Measurements from ENCODE around the gene FUCA2.
A peak's percentile ranks its signal among the peaks of the same experiment; 100 is the strongest.
"Not testable (repeated sequence)": the region's sequence is repeated elsewhere in the genome, so short reads cannot be mapped to it uniquely, and the experiment has no call there.

Gene FUCA2

GRCh38 chr6:143451531-143451930, 60.0 kb downstream of the FUCA2 start:
- Histone ChIP-seq H3K4me3 (ENCODE audit: insufficient read length, low read depth) (peak overlapping the region; percentile 72), H3K4me1 (ENCODE audit: insufficient read depth, insufficient read length) (no peaks in the 10 kb centered on the region), H3K27me3 (ENCODE audit: insufficient read depth, insufficient read length) (no peaks in the 10 kb centered on the region), H3K9me3 (ENCODE audit: insufficient read depth, low read length) (no peaks in the 10 kb centered on the region), H3K36me3 (ENCODE audit: insufficient read depth, insufficient read length, low read length) (no peaks in the 10 kb centered on the region), H3K9ac (ENCODE audit: insufficient read length, low read depth) (peak overlapping the region; percentile 83)
- no peak for DNase-seq (ENCODE audit: low read depth, low spot score)
- TF ChIP-seq ZNF274 (IDR thresholded peaks at IDR 0.05; ENCODE audit: low read depth, low read length) (no peak), YY1 (IDR thresholded peaks at IDR 0.05; ENCODE audit: insufficient read depth, insufficient read length) (no peak), SUZ12 (IDR thresholded peaks at IDR 0.05; ENCODE audit: extremely low read depth, insufficient read depth, insufficient read length) (no peak)

GRCh38 chr6:143450453-143451371, 60.8 kb downstream of the FUCA2 start, which contains the start of the genes ADAT2 and PEX3:
Gene ADAT2 (minus strand): TSS chr6:143450695. CDS start chr6:143450658, 37 bp downstream.
Gene PEX3 (plus strand): TSS chr6:143450805. CDS start chr6:143451043, 238 bp downstream.
- no peaks in the 10 kb centered on the region for H3K4me1 ChIP-seq (ENCODE audit: insufficient read depth, insufficient read length)
- peak within 1 kb of the TSS; percentile 72 for H3K4me3 ChIP-seq (ENCODE audit: insufficient read length, low read depth)
- H3K9me3 ChIP-seq (ENCODE audit: insufficient read depth, low read length), result no peaks in the 10 kb centered on the region
- no peaks in the 10 kb centered on the region for H3K27me3 ChIP-seq (ENCODE audit: insufficient read depth, insufficient read length)
- no peaks in the 10 kb centered on the region for H3K36me3 ChIP-seq (ENCODE audit: insufficient read depth, insufficient read length, low read length)
- peak; percentile 84 for DNase-seq (ENCODE audit: low read depth, low spot score)
- H3K9ac ChIP-seq (ENCODE audit: insufficient read length, low read depth), result peak within 1 kb of the TSS; percentile 87
- TF ChIP-seq ZNF274 (IDR thresholded peaks at IDR 0.05; ENCODE audit: low read depth, low read length) (no peak), SUZ12 (IDR thresholded peaks at IDR 0.05; ENCODE audit: extremely low read depth, insufficient read depth, insufficient read length) (no peak), YY1 (IDR thresholded peaks at IDR 0.05; ENCODE audit: insufficient read depth, insufficient read length) (no peak)

GRCh38 chr6:143449714-143450452, 61.6 kb downstream of the FUCA2 start:
- DNase-seq (ENCODE audit: low read depth, low spot score), result no peak
- H3K4me1 ChIP-seq (ENCODE audit: insufficient read depth, insufficient read length), result no peaks in the 10 kb centered on the region
- H3K9me3 ChIP-seq (ENCODE audit: insufficient read depth, low read length), result no peaks in the 10 kb centered on the region
- H3K36me3 ChIP-seq (ENCODE audit: insufficient read depth, insufficient read length, low read length), result no peaks in the 10 kb centered on the region
- H3K27me3 ChIP-seq (ENCODE audit: insufficient read depth, insufficient read length), result no peaks in the 10 kb centered on the region
- no peak for TF ChIP-seq SUZ12 (IDR thresholded peaks at IDR 0.05; ENCODE audit: extremely low read depth, insufficient read depth, insufficient read length)
- no peak for TF ChIP-seq ZNF274 (IDR thresholded peaks at IDR 0.05; ENCODE audit: low read depth, low read length)
- no peak for TF ChIP-seq YY1 (IDR thresholded peaks at IDR 0.05; ENCODE audit: insufficient read depth, insufficient read length)
- peak overlapping the region; percentile 87 for H3K9ac ChIP-seq (ENCODE audit: insufficient read length, low read depth)
- H3K4me3 ChIP-seq (ENCODE audit: insufficient read length, low read depth), result peak overlapping the region; percentile 72

GRCh38 chr6:143449082-143449713, 62.3 kb downstream of the FUCA2 start:
- no peak for DNase-seq (ENCODE audit: low read depth, low spot score)
- no peaks in the 10 kb centered on the region for H3K36me3 ChIP-seq (ENCODE audit: insufficient read depth, insufficient read length, low read length)

GRCh38 chr6:143447865-143448264, 63.7 kb downstream of the FUCA2 start:
- H3K27me3 ChIP-seq (ENCODE audit: insufficient read depth, insufficient read length); H3K4me3 ChIP-seq (ENCODE audit: insufficient read length, low read depth); DNase-seq (ENCODE audit: low read depth, low spot score); H3K9ac ChIP-seq (ENCODE audit: insufficient read length, low read depth); H3K9me3 ChIP-seq (ENCODE audit: insufficient read depth, low read length); H3K4me1 ChIP-seq (ENCODE audit: insufficient read depth, insufficient read length); H3K36me3 ChIP-seq (ENCODE audit: insufficient read depth, insufficient read length, low read length): not testable (repeated sequence)

More at GRCh38 chr6:143449082-143449713, 62.3 kb downstream of the FUCA2 start:
- H3K9ac ChIP-seq (ENCODE audit: insufficient read length, low read depth), result no peak overlapping the region
- TF ChIP-seq YY1 (IDR thresholded peaks at IDR 0.05; ENCODE audit: insufficient read depth, insufficient read length), result no peak
- TF ChIP-seq SUZ12 (IDR thresholded peaks at IDR 0.05; ENCODE audit: extremely low read depth, insufficient read depth, insufficient read length), result no peak
- no peak for TF ChIP-seq ZNF274 (IDR thresholded peaks at IDR 0.05; ENCODE audit: low read depth, low read length)
- H3K4me1 ChIP-seq (ENCODE audit: insufficient read depth, insufficient read length), result no peaks in the 10 kb centered on the region
- H3K4me3 ChIP-seq (ENCODE audit: insufficient read length, low read depth), result no peak overlapping the region
- no peaks in the 10 kb centered on the region for H3K27me3 ChIP-seq (ENCODE audit: insufficient read depth, insufficient read length)
- H3K9me3 ChIP-seq (ENCODE audit: insufficient read depth, low read length), result no peaks in the 10 kb centered on the region

All from NT2/D1 (cell line).